Neural crest cell (in vitro differentiated cells): ENCODE data around the gene OR52A5. TPM values are rescaled to one million over a fixed set of nuclear protein-coding genes. Genes with fewer than 3 reads are reported as not detected.

Experiments used
- DNase-seq: peaks from one replicate; pipeline ENCODE4 v3.0.0; 2021; ENCODE audit warnings: low read depth, mixed read lengths, low spot score
- H3K27ac Mint-ChIP-seq: one replicate; pipeline ENCODE4 v1.8.0; 2021; ENCODE audit warnings: mild to moderate bottlenecking, mixed read lengths; ENCODE audit not compliant: unreplicated experiment
- H3K27me3 Mint-ChIP-seq: 2 replicates; pipeline ENCODE4 v1.8.0; 2021; ENCODE audit warnings: low read depth, mild to moderate bottlenecking, mixed read lengths
- H3K36me3 Mint-ChIP-seq: 2 replicates; pipeline ENCODE4 v1.8.0; 2021; ENCODE audit warnings: low read depth, mild to moderate bottlenecking, mixed read lengths
- H3K4me1 Mint-ChIP-seq: 2 replicates; pipeline ENCODE4 v1.8.0; 2021; ENCODE audit warnings: mixed read lengths
- H3K4me3 Mint-ChIP-seq: one replicate; pipeline ENCODE4 v1.8.0; 2021; ENCODE audit warnings: mild to moderate bottlenecking, mixed read lengths
- H3K9me3 Mint-ChIP-seq: 2 replicates; pipeline ENCODE4 v1.8.0; 2021; ENCODE audit warnings: mixed read lengths
- total RNA-seq: library from RNA; stranded (reverse); gene quantifications from 2 replicates; pipeline ENCODE4 v1.2.1, GENCODE V29; 2021
- TF ChIP-seq, protein P1 (sequence below): fragments of 200-600 bp; sonication (generic); conservative IDR thresholded peaks from 2 replicates; pipeline ENCODE4 v1.5.0; 2021; ENCODE audit warnings: antibody characterized with exemption, mild to moderate bottlenecking

OR52A5 gene
- total RNA-seq, 1 donor from 2014 or later: not detected

- TF ChIP-seq, protein P1, sequence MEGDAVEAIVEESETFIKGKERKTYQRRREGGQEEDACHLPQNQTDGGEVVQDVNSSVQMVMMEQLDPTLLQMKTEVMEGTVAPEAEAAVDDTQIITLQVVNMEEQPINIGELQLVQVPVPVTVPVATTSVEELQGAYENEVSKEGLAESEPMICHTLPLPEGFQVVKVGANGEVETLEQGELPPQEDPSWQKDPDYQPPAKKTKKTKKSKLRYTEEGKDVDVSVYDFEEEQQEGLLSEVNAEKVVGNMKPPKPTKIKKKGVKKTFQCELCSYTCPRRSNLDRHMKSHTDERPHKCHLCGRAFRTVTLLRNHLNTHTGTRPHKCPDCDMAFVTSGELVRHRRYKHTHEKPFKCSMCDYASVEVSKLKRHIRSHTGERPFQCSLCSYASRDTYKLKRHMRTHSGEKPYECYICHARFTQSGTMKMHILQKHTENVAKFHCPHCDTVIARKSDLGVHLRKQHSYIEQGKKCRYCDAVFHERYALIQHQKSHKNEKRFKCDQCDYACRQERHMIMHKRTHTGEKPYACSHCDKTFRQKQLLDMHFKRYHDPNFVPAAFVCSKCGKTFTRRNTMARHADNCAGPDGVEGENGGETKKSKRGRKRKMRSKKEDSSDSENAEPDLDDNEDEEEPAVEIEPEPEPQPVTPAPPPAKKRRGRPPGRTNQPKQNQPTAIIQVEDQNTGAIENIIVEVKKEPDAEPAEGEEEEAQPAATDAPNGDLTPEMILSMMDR: no peak
- H3K4me3 Mint-ChIP-seq: no peak overlapping the region
- peaks cover 22% of the 10 kb centered on the region for H3K27me3 Mint-ChIP-seq
- H3K27ac Mint-ChIP-seq: no peak overlapping the region
- no peaks in the 10 kb centered on the region for H3K36me3 Mint-ChIP-seq
- no peaks in the 10 kb centered on the region for H3K9me3 Mint-ChIP-seq
- no peaks in the 10 kb centered on the region for H3K4me1 Mint-ChIP-seq
- DNase-seq: no peak
These were observed 56.8 kb downstream of the OR52A5 start for GRCh38 chr11:5081405-5081804.

Other genes starting within 250 kb of the OR52A5 start
- gene OR51A7, start 234.6 kb downstream of the OR52A5 start, total RNA-seq: not detected in 2 replicates
- gene OR51G2, start 219.0 kb downstream of the OR52A5 start, total RNA-seq: not detected in 2 replicates
- gene OR51G1, start 214.0 kb downstream of the OR52A5 start, total RNA-seq: not detected in 2 replicates
- not detected in 2 replicates for gene OR51A4, start 190.8 kb downstream of the OR52A5 start, total RNA-seq
- not detected in 2 replicates for gene OR51A2, start 182.6 kb downstream of the OR52A5 start, total RNA-seq
- gene OR51L1, start 143.5 kb downstream of the OR52A5 start, total RNA-seq: not detected in 2 replicates
- gene OR52J3, start 91.8 kb downstream of the OR52A5 start, total RNA-seq: not detected in 2 replicates
- not detected in 2 replicates for gene OR52E2, start 78.7 kb downstream of the OR52A5 start, total RNA-seq
- gene OR52E1, start 68.8 kb downstream of the OR52A5 start, total RNA-seq: not detected in 2 replicates
- not detected in 2 replicates for gene OR52A1, start 16.4 kb upstream of the OR52A5 start, total RNA-seq
- not detected in 2 replicates for gene OR51V1, start 62.3 kb upstream of the OR52A5 start, total RNA-seq
- gene HBB, start 88.7 kb upstream of the OR52A5 start, total RNA-seq: not detected in 2 replicates
- gene HBD, start 96.1 kb upstream of the OR52A5 start, total RNA-seq: not detected in 2 replicates
- not detected in 2 replicates for gene HBG1, start 111.5 kb upstream of the OR52A5 start, total RNA-seq
- not detected in 2 replicates for gene HBG2, start 116.4 kb upstream of the OR52A5 start, total RNA-seq
- gene HBE1, start 131.6 kb upstream of the OR52A5 start, total RNA-seq: 0.45 and 0.56 TPM in 2 replicates
- not detected in 2 replicates for gene OR51B4, start 163.6 kb upstream of the OR52A5 start, total RNA-seq
- not detected in 2 replicates for gene OR51B2, start 185.9 kb upstream of the OR52A5 start, total RNA-seq
- gene OR51B5, start 205.2 kb upstream of the OR52A5 start, total RNA-seq: 0.21 TPM in 1 of 2 replicates, not detected in the other
- not detected in 2 replicates for gene OR51B6, start 213.2 kb upstream of the OR52A5 start, total RNA-seq
- not detected in 2 replicates for gene OR51M1, start 245.5 kb upstream of the OR52A5 start, total RNA-seq